HG03565 (cell line): Measurements from ENCODE around the gene SETD1B.
"Not testable (repeated sequence)": the region's sequence is repeated elsewhere in the genome, so short reads cannot be mapped to it uniquely, and the experiment has no call there.

Experiments
- ATAC-seq: cut with Tn5 transposase; IDR thresholded peaks from one replicate; pipeline ENCODE4 v1.9.1; 2021; ENCODE audit warnings: mild to moderate bottlenecking, moderate library complexity; ENCODE audit not compliant: unreplicated experiment

The SETD1B gene

DNA sequence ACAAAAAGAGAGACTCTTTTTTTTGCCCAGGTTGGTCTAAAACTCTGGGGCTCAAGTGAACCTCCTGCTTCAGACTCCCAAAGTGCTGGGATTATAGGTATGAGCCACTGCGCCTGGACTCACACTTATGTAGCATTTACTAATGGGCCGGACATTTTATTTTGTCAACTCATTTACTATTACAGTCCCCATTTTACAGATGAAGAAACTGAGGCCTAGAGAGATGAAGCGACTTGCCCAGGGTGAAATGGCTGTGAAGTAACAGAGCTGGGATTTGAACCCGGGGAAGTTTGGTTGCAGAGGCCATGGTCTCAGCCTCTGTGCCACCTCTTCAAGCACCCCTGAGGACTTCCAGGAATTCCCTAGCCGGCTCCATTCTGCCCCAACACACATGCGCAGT is 45.4 kb downstream of the SETD1B start:
- ATAC-seq, result no peak

DNA sequence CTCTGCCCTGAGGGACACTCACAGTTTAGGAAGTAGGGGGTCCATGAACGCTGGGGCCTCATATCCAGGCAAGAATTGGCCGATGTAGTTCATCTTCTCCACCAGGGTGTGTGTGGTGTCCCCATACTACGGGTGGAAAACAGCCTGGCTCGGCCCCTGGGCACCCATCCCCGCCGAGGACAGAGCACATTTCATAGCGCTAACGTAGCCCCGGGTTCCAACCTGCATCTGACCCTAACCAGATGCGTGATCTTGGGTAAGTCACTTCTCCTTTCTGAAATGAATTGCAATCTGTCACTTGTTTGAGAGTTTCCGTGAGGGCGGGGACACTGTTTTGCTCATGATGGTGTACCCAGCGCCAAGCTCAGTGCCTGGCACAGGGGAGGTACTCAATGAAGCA is 45.9 kb downstream of the SETD1B start:
- no peak for ATAC-seq

- ATAC-seq, result not testable (repeated sequence)
These were observed 48.6 kb downstream of the SETD1B start for GRCh38 chr12:121852392-121852791.

DNA sequence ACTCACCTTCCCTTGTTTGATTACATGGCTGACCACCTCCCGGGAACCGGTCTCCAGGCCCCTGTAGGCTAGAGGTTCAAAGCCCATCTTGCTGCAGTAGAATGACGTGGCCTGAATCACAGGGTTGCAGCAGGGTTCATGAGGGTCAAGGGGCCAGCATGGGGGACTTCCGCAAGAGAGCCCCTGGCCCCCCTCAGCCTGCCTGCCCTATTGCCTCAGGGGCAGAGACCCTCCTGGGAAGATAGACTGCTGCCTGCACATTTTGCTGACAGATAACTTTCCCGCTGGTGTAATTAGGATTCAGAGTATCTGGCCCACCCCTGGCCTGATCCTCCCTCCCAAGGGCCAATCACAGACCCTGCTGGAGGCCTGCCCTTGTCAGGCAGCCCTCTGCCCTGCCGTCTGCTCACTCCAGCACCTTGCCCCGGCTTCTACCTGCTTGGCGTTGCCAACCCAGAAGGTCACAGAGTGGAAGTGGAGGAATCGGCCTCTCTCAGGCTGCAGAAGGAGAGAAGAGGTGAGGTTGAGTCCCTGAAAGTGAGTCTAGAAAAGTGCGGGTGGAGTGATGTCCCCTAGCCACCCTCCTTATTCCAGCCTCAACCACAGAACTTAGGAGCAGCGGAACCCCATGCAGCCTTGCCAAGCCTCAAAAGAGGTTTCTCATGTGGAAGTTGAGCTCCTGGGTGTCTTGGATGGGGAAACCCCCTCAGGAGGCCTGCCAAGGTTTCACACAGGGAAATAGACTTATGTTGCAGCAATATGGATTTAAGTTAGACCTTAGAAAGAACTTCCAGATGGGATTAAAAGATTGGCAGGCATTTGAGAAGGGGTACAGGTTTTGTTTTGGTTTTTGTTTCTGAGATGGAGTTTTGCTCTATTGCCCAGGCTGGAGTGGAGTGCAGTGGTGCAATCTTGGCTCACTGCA is 53.8 kb downstream of the SETD1B start:
- ATAC-seq, result no peak

- ATAC-seq, result no peak
These were observed 54.5 kb downstream of the SETD1B start for GRCh38 chr12:121858318-121858661.

DNA sequence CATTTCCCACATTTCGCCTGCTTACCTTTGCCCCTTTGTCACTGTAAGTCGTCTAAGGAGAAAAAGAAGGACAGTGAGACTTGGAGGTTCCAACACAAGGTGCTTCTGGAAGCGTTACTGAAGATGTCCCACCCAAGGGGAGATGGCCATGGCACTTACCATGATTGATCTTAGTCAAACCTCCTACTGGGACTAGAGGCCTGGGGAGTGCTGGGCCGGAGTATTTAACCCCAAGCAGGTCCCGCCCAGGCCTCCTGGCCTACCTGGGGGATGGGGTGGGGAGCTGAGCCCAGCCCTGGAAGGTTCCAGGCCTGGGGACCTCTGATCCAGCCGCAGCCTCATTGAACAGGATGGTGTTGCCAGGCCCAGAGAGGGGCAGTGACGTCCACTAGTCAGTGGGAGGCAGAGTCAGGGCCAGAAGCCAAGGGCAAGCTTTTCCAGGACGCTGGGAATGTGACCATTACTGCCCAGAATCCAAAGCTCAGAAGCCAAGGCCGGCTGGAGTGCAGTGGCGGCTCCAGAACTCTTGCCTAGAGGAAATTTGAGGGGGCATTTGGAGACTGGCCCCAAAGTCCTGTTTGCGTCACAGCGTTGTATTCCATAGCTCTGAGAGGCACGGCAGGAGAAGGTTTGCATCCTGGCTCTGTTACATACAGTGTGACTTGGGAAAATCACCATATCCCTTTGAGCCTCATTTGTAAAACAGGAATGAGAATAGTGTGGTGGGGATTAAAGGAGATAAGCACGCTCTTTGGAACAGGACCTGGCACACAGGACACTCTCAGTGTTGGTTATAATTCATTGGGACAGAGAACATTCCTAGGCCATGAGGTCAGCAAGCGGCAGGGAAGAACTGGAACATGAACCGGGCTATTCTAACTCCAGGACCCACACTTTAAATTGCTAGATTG is 55.1 kb downstream of the SETD1B start, which contains the start of gene HPD:
Gene HPD (minus strand): TSS at position 198 of the 911 bp plus-strand sequence. CDS start 36 bp downstream, at position 162.
- ATAC-seq, result no peak

GRCh38 chr12:121860257-121860656 is 56.4 kb downstream of the SETD1B start:
- no peak for ATAC-seq

DNA sequence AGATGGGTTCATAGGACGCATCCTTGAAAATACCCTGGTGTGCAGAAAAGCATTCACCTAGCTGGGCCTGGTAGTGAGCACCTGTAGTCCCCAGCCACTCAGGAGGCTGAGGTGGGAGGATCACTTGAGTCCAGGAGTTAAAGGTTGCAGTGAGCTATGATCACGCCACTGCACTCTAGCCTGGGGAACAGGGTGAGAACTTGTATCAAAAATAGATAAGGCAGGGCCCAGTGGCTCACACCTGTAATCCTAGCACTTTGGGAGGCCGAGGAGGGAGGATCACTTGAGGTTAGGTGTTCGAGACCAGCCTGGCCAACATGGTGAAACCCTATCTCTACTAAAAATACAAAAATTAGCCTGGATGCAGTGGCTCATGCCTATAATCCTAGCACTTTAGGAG is 56.9 kb downstream of the SETD1B start:
- not testable (repeated sequence) for ATAC-seq

DNA sequence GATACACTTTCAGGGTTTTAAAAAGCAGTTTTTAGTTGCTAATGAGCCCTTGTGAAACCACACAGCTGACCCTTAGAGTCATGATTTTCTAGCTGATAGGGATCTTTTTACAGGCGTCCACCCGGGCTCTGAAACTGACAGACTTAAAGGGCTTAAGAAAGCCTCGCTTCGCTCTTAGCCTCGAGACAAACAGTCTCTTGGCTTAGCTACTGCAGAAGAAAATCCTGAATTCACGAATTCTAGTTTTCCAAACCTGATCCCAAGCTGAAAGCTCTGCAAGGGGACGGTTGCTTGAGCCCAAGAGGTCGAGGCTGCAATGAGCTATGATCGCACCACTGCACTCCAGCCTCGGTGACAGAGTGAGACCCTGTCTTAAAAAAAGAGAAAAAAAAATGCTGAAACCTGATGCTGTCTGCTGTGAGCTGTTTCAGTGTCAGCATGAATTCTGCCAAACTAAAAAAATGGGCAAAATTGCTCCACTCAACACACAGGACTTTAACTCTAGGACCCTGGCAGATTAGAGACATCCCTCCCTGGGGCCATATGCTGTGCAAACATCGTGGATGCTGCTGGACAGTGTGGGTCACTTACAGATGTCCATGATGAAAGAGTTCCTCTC is 57.9 kb downstream of the SETD1B start:
- no peak for ATAC-seq

DNA sequence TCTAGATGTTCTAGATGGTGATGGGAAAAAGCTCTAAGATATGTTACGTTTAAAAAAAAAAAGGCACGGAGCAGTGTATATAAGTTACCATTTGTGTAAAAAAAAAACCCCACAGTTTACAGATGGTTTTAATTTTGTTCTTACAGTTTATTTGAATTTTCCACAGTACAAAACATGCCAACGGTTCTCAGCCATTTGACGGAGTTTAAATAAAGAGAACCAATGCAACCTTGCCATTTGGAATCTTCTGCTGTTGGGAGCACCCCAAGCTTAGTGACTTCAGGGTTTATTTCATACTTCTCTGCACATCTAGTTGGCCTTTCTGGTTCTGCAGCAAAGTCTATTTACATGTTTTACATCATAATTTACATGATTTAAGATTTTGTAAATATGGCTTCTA is 62.5 kb downstream of the SETD1B start:
- ATAC-seq, result no peak

DNA sequence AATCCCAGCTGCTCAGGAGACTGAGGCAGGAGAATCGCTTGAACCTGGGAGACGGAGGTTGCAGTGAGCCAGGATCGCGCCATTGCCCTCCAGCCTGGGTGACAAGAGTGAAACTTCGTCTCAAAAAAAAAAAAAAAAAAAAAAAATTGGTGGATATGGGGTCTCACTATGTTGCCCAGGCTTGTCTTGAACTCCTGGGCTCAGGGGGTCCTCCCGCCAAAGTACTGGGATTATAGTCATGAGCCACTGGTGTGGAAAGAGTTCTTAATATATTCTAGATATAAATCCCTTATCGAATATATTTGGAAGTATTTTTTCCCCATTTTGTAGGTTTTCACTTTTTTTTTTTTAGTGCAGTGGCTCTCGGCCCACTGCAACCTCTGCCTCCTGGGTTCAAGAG is 65.4 kb downstream of the SETD1B start:
- not testable (repeated sequence) for ATAC-seq

- ATAC-seq, result no peak
These were observed 67.7 kb downstream of the SETD1B start for GRCh38 chr12:121871467-121871866.

- no peak for ATAC-seq
These were observed 68.9 kb downstream of the SETD1B start for GRCh38 chr12:121872546-121873215.

DNA sequence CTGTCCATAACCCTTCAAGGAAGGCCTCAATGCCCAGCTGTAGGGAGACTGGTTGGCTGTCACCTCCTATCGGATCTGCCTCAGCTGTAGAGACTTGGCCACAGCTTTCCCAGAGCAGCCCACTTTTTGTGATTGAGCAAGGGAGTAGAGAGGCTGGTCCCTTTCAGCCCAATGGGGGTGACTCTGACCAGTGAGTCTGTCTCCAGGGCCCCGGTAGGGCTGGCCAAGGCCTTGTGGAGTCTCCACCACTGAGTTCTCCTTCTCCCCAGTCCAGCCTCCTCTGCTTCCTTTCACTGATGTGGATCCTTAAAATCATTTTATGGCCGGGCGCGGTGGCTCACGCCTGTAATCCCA is 69.4 kb downstream of the SETD1B start:
- ATAC-seq, result no peak

- no peak for ATAC-seq
These were observed 70.3 kb downstream of the SETD1B start for GRCh38 chr12:121874071-121874470.

DNA sequence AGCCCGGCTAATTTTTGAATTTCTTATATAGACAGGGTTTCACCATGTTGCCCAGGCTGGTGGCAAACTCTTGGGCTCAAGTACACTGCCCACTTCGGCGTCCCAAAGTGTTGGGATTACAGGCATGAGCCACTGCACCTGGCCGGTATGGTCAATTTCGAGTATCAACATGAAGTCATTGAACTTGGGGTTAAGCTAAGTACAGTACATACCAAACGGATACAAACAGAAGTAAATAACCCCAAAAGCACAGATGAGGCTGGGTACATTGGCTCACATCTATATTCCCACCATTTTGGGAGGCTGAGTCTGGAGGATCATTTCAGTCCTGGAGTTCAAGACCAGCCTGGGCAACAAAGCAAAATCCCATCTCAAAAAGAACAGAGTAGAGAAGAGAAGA is 71.8 kb downstream of the SETD1B start:
- ATAC-seq, result no peak

DNA sequence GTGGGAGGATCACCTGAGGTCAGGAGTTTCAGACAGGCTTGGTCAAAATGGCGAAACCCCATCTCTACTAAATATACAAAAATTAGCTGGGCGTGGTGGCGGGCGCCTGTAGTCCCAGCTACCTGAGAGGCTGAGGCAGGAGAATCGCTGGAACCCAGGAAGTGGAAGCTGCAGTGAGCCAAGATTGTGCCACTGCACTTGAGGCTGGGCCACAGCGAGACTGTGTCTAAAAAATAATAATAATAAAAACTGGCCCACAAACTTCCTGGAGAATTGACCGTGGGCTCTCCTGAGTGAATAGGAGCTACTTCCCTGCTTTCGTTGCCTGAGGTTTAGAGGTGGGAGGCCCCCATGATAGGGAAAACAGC is 72.3 kb downstream of the SETD1B start:
- ATAC-seq, result not testable (repeated sequence)
